ENCODE results near the gene YY2. TPM values are rescaled to one million over a fixed set of nuclear protein-coding genes. Genes with fewer than 3 reads are reported as not detected.
"Not testable (repeated sequence)": the region's sequence is repeated elsewhere in the genome, so short reads cannot be mapped to it uniquely, and the experiment has no call there.

The YY2 gene
- polyA plus RNA-seq (2012; ENCODE audit: low read depth, missing spikeins) = 0.82 TPM

DNA sequence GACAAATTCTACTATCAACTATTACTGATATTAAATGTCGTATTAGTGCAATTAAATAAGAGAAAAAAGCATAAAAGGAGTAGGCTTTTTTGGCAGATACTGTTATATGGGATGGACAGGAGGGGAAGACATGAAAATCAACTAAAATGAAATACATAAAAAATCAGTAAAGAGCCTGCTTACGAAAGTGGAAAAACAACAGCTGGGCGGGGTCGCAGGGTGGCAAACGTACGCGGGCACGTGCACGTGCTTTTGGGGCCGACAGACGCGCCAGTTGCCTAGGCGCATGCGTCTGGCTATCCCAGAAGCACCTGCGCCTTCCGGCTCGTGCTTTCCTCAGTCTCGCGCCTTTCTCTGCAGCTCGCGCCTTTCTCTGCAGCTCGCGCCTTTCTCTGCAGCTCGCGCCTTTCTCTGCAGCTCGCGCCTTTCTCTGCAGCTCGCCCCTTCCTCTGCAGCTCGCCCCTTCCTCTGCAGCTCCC is at the start of gene YY2:
YY2 (plus strand) TSS at position 51 of the 479 bp plus-strand sequence. CDS start 498 bp downstream, outside the sequence.
- DNase-seq (ENCODE audit: insufficient read length, low spot score) (no peak), FAIRE-seq (no peak)
- TF ChIP-seq POLR2AphosphoS5 (IDR thresholded peaks at IDR 0.05; ENCODE audit: low read depth, low read length) (no peak), SPI1 (IDR thresholded peaks at IDR 0.05; ENCODE audit: low read depth, low read length) (no peak), PAX5 (IDR thresholded peaks at IDR 0.05; ENCODE audit: insufficient read depth, low read length, severe bottlenecking) (no peak), POU2F2 (IDR thresholded peaks at IDR 0.05; ENCODE audit: low read depth, low read length) (no peak)

DNA sequence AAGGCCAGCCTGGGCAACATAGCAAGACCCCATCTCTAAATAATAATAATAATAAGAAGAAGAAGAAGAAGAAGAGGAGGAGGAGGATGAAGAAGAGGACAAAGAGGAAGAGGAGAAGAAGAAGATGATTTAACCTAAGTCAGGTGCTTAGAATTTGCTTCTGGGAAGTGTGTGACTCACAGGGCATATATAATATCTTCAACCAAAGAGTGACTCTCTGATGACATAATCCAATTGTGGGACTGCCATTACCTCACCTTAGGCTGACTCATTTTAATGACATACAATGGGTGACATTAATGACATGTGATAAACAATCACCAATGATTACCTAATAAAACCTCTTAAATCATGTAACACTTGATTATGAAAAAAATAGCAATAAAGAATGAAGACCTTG is 49.1 kb upstream of the YY2 start:
- FAIRE-seq (no peak), DNase-seq (ENCODE audit: insufficient read length, low spot score) (no peak)
- TF ChIP-seq POU2F2 (IDR thresholded peaks at IDR 0.05; ENCODE audit: low read depth, low read length) = no peak
- TF ChIP-seq POLR2A (IDR thresholded peaks at IDR 0.05; ENCODE audit: low read depth, low read length) = no peak
- no peak for TF ChIP-seq POLR2AphosphoS5 (IDR thresholded peaks at IDR 0.05; ENCODE audit: low read depth, low read length)
- TF ChIP-seq TAF1 (IDR thresholded peaks at IDR 0.05; ENCODE audit: low read depth, low read length) = no peak
- TF ChIP-seq PAX5 (IDR thresholded peaks at IDR 0.05; ENCODE audit: insufficient read depth, low read length, severe bottlenecking) = no peak

GRCh38 chrX:21811832-21812231 is 44.0 kb upstream of the YY2 start:
- TF ChIP-seq SPI1 (IDR thresholded peaks at IDR 0.05; ENCODE audit: low read depth, low read length) = no peak
- no peak for TF ChIP-seq POLR2AphosphoS5 (IDR thresholded peaks at IDR 0.05; ENCODE audit: low read depth, low read length)
- no peak for TF ChIP-seq TAF1 (IDR thresholded peaks at IDR 0.05; ENCODE audit: low read depth, low read length)
- no peak for TF ChIP-seq POU2F2 (IDR thresholded peaks at IDR 0.05; ENCODE audit: low read depth, low read length)
- TF ChIP-seq POLR2A (IDR thresholded peaks at IDR 0.05; ENCODE audit: low read depth, low read length) = no peak
- no peak for TF ChIP-seq PAX5 (IDR thresholded peaks at IDR 0.05; ENCODE audit: insufficient read depth, low read length, severe bottlenecking)
- FAIRE-seq = no peak
- no peak for DNase-seq (ENCODE audit: insufficient read length, low spot score)

GRCh38 chrX:21812628-21813027 is 43.2 kb upstream of the YY2 start:
- TF ChIP-seq POLR2AphosphoS5 (IDR thresholded peaks at IDR 0.05; ENCODE audit: low read depth, low read length) (no peak), POU2F2 (IDR thresholded peaks at IDR 0.05; ENCODE audit: low read depth, low read length) (no peak), PAX5 (IDR thresholded peaks at IDR 0.05; ENCODE audit: insufficient read depth, low read length, severe bottlenecking) (no peak), POLR2A (IDR thresholded peaks at IDR 0.05; ENCODE audit: low read depth, low read length) (no peak), TAF1 (IDR thresholded peaks at IDR 0.05; ENCODE audit: low read depth, low read length) (no peak), SPI1 (IDR thresholded peaks at IDR 0.05; ENCODE audit: low read depth, low read length) (no peak)
- no peak for FAIRE-seq

GRCh38 chrX:21813612-21814368 is 42.0 kb upstream of the YY2 start:
- FAIRE-seq (no peak), DNase-seq (ENCODE audit: insufficient read length, low spot score) (no peak)
- TF ChIP-seq POU2F2 (IDR thresholded peaks at IDR 0.05; ENCODE audit: low read depth, low read length) (no peak), POLR2AphosphoS5 (IDR thresholded peaks at IDR 0.05; ENCODE audit: low read depth, low read length) (no peak), PAX5 (IDR thresholded peaks at IDR 0.05; ENCODE audit: insufficient read depth, low read length, severe bottlenecking) (no peak), SPI1 (IDR thresholded peaks at IDR 0.05; ENCODE audit: low read depth, low read length) (no peak), POLR2A (IDR thresholded peaks at IDR 0.05; ENCODE audit: low read depth, low read length) (no peak), TAF1 (IDR thresholded peaks at IDR 0.05; ENCODE audit: low read depth, low read length) (no peak)

More at GRCh38 chrX:21812628-21813027, 43.2 kb upstream of the YY2 start:
- DNase-seq (ENCODE audit: insufficient read length, low spot score) = no peak

- FAIRE-seq (no peak), DNase-seq (ENCODE audit: insufficient read length, low spot score) (no peak)
- no peak for TF ChIP-seq POU2F2 (IDR thresholded peaks at IDR 0.05; ENCODE audit: low read depth, low read length)
- no peak for TF ChIP-seq POLR2AphosphoS5 (IDR thresholded peaks at IDR 0.05; ENCODE audit: low read depth, low read length)
- no peak for TF ChIP-seq SPI1 (IDR thresholded peaks at IDR 0.05; ENCODE audit: low read depth, low read length)
- TF ChIP-seq POLR2A (IDR thresholded peaks at IDR 0.05; ENCODE audit: low read depth, low read length) = no peak
- no peak for TF ChIP-seq TAF1 (IDR thresholded peaks at IDR 0.05; ENCODE audit: low read depth, low read length)
- TF ChIP-seq PAX5 (IDR thresholded peaks at IDR 0.05; ENCODE audit: insufficient read depth, low read length, severe bottlenecking) = no peak
Measured at GRCh38 chrX:21816136-21816535, 39.7 kb upstream of the YY2 start.

DNA sequence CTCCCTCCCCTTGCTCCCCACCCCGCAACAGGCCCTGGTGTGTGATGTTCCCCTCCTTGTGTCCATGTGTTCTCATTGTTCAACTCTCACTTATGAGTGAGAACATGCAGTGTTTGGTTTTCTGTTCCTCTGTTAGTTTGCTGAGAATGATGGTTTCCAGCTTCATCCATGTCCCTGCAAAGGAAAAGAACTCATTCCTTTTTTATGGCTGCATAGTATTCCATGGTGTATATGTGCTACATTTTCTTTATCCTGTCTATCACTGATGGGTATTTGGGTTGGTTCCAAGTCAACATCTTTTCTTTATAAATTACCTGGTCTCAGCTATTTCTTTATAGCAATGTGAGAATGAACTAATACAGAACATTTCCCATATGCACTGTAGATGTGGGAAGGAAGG is 35.6 kb upstream of the YY2 start:
- DNase-seq (ENCODE audit: insufficient read length, low spot score); FAIRE-seq: not testable (repeated sequence)

GRCh38 chrX:21821875-21822274 is 33.9 kb upstream of the YY2 start:
- FAIRE-seq = no peak
- TF ChIP-seq TAF1 (IDR thresholded peaks at IDR 0.05; ENCODE audit: low read depth, low read length) (no peak), SPI1 (IDR thresholded peaks at IDR 0.05; ENCODE audit: low read depth, low read length) (no peak), POU2F2 (IDR thresholded peaks at IDR 0.05; ENCODE audit: low read depth, low read length) (no peak), PAX5 (IDR thresholded peaks at IDR 0.05; ENCODE audit: insufficient read depth, low read length, severe bottlenecking) (no peak), POLR2A (IDR thresholded peaks at IDR 0.05; ENCODE audit: low read depth, low read length) (no peak), POLR2AphosphoS5 (IDR thresholded peaks at IDR 0.05; ENCODE audit: low read depth, low read length) (no peak)
- DNase-seq (ENCODE audit: insufficient read length, low spot score) = no peak

DNA sequence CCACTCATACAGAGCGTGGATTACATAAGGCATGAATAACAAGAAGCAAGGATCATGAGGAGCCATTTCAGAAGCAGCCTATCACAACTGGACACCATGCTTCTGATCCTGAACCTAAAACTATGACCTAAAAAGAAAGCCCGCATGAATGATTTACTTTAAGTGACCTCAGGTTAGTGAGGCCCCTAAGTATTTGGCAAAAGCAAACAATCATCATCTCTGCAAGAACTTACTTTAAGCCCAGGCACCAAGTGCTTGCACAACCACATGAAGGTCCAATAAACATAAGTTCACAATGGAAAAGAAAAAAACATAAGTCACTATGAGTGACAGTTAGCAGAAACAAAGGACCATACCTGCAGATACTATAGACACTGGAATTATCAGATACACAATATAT is 24.3 kb upstream of the YY2 start:
- DNase-seq (ENCODE audit: insufficient read length, low spot score) = no peak
- FAIRE-seq = no peak
- no peak for TF ChIP-seq POLR2A (IDR thresholded peaks at IDR 0.05; ENCODE audit: low read depth, low read length)
- TF ChIP-seq POU2F2 (IDR thresholded peaks at IDR 0.05; ENCODE audit: low read depth, low read length) = no peak
- no peak for TF ChIP-seq PAX5 (IDR thresholded peaks at IDR 0.05; ENCODE audit: insufficient read depth, low read length, severe bottlenecking)
- no peak for TF ChIP-seq POLR2AphosphoS5 (IDR thresholded peaks at IDR 0.05; ENCODE audit: low read depth, low read length)
- no peak for TF ChIP-seq SPI1 (IDR thresholded peaks at IDR 0.05; ENCODE audit: low read depth, low read length)
- no peak for TF ChIP-seq TAF1 (IDR thresholded peaks at IDR 0.05; ENCODE audit: low read depth, low read length)

DNA sequence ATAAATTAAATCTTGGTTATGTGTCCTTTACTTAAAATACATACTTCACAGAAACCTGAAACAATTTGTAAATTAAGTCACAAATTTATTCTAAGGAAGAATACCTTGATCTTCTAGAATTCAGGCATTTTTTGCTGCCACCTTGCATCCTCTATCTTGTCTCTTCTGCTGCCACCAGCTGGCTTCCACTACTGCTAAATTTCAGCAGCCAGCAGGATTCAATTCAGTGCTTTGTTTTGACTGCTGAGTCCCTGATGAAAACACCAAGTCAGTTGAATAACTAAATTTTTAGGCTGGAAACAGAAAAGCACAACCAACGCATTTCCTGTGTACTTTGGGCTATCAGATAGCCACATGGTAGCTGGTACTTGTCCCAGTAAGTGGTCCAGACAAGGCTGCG is 18.7 kb upstream of the YY2 start:
- FAIRE-seq = no peak
- DNase-seq (ENCODE audit: insufficient read length, low spot score) = no peak
- TF ChIP-seq TAF1 (IDR thresholded peaks at IDR 0.05; ENCODE audit: low read depth, low read length) (no peak), PAX5 (IDR thresholded peaks at IDR 0.05; ENCODE audit: insufficient read depth, low read length, severe bottlenecking) (no peak), POU2F2 (IDR thresholded peaks at IDR 0.05; ENCODE audit: low read depth, low read length) (no peak), POLR2A (IDR thresholded peaks at IDR 0.05; ENCODE audit: low read depth, low read length) (no peak), POLR2AphosphoS5 (IDR thresholded peaks at IDR 0.05; ENCODE audit: low read depth, low read length) (no peak), SPI1 (IDR thresholded peaks at IDR 0.05; ENCODE audit: low read depth, low read length) (no peak)
